Fibroblast of skin of right quadriceps (primary cell): ENCODE data around the gene DUS2.
"Not testable (repeated sequence)": the region's sequence is repeated elsewhere in the genome, so short reads cannot be mapped to it uniquely, and the experiment has no call there.

Experiments
- DNase-seq: peaks from one replicate; pipeline ENCODE4 v3.0.0-alpha.2; 2013

The DUS2 gene

GRCh38 chr16:67998779-67999688 is 24.1 kb upstream of the DUS2 start, which contains the start of gene DPEP2:
TSS of gene DPEP2 (minus strand) at chr16:67999484. CDS start at chr16:67993212, 6,272 bp downstream.
- not testable (repeated sequence) for DNase-seq

DNA sequence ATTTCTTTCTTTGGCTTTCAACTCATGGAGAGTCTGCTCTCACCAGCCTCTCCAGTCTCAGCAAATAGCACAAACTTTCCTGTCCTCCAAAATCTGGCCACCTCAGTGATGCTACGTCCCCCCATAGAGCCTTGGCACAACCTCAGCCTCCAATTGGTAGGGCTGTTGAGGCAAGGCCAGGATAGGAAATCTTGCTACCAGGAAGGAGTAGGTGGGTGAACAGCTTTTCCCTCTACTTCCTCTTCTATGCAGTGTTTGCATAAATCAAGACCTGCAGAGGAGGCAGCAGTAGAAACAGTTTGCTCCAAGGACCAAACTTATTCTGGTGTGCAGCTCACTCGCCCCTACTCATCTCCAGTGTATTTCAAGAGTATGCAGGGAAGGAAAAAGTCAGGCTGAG is 23.1 kb upstream of the DUS2 start:
- DNase-seq = no peak

- DNase-seq = no peak
Observed at GRCh38 chr16:68000450-68000849, 22.6 kb upstream of the DUS2 start.

GRCh38 chr16:68003031-68003430 is 20.1 kb upstream of the DUS2 start:
- DNase-seq = peak; percentile 38

GRCh38 chr16:68005211-68005610 is 17.9 kb upstream of the DUS2 start:
- no peak for DNase-seq

- no peak for DNase-seq
Observed at GRCh38 chr16:68005786-68006286, 17.2 kb upstream of the DUS2 start.

GRCh38 chr16:68009157-68009735 is 13.8 kb upstream of the DUS2 start:
- no peak for DNase-seq

GRCh38 chr16:68009872-68010271 is 13.2 kb upstream of the DUS2 start:
- DNase-seq = not testable (repeated sequence)

- no peak for DNase-seq
Observed at GRCh38 chr16:68013440-68013839, 9.6 kb upstream of the DUS2 start.

DNA sequence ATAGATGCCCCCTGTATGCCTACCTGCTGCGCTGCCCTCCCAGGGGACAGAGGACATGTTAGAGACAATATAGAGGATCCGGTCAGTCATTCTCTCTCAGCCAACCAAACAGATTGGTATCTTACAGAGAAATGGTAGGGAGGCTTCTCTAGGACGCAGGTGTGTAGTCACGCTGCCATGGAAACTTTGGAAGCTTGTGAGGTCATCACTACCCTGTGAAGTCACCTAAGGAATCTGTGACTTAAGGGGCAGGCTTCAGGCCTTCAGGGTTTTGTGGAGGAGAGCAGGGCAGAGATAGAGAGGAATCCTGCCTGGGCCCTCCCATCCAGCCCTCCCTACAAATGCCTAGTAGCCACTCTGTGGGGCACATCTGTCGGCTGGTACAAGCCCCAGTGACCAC is 7.4 kb upstream of the DUS2 start, which contains the start of gene DPEP2NB:
Gene DPEP2NB, minus strand, starts transcription at position 231 of the 400 bp plus-strand sequence. Its CDS starts 141 bp downstream, at position 90.
- no peak for DNase-seq

- DNase-seq = no peak
Observed at GRCh38 chr16:68019167-68019680, 3.9 kb upstream of the DUS2 start.

GRCh38 chr16:68021490-68021889 is 1.6 kb upstream of the DUS2 start:
- DNase-seq = no peak

DNA sequence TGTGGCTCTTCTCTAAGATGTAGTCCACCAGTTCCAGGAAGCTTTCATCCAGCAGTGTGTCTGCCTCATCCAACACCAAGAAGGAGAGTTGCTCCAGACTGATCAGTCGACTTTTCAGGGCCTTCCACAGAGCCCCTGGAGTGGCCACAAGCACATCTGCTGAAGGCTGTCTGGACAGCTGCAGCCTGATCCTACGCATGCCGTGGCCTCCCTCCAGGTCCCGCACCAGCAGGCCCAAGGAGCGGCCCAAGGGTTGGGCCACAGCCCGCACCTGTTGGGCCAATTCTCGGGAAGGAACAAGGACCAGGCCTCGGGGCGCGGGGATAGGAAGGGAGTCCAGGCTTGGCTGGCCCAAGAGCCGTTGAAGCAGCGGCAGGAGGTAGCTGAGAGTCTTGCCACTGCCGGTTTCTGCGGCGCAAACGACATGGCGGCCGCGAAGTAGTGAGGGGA is 781 bp upstream of the DUS2 start:
- DNase-seq = no peak

DNA sequence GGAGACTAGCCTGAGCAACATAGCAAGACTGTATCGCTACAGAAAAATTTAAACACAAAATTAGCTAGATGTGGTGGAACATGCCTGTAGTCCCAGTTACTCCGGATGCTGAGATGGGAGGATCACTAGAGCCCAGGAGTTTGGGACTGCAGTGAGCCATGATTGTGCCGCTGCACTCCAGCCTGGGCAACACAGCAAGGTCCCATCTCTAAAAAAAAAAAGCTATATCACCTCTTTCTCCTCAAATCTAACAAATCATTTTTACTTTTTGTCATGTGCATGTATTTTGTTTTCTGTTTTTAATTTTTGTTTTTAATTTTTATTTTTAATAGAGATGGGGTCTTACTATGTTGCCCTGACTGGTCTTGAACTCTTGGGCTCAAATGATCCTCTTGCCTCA is 5.9 kb downstream of the DUS2 start:
- no peak for DNase-seq

DNA sequence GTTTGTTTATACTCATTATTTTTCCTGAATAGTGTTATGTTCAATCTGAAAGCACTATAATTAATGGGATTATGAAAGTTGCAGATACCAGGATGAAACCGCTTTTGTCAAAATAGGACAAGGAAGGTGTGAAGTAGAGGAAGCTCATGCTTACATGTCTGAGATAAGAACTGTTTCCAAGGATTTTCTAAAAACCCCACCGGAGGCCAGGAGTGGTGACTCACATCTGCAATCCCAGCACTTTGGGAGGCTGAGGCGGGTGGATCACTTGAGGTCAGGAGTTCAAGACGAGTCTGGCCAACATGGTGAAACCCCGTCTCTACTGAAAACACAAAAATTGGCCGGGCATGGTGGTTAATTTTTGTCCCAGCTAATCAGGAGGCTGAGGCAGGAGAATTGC is 7.0 kb downstream of the DUS2 start:
- not testable (repeated sequence) for DNase-seq

DNA sequence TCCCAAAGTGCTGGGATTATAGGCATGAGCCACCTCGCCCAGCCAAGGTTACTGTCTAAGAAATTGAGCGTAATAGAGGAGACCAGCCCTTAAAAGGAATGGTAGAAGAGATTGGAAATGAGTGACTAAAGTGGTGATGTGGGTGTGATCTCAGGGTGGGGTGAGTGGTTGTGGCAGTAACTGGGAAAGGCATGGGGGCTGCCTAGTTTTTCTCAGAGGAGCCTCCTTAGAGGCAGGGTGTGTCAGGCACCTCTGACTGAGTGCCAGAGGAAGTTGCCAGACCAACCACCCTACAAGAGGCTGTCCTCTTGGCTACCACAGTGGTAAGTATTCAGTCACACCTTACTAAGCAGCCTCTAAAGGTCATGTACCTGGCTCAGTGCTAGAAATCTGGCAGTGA is 8.9 kb downstream of the DUS2 start:
- no peak for DNase-seq

DNA sequence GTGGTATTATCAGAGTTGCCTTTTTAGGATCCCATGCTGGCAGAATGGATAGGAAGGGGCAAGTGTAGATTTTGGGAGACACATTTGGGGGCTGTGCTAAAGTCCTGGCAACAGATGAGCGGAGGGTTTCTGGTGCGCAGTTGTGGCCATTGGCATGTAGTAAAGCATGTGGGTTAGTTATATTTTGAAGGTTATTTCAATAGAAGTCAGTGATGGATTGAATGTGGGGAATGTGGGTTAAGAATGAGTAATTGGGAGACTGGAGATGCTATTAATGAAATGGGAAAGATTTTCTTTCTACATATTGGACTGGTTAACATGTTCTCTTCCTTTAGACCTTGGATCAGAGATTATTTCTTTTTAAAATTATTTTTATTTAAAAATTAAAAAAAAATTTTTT is 10.0 kb downstream of the DUS2 start:
- DNase-seq = no peak

DNA sequence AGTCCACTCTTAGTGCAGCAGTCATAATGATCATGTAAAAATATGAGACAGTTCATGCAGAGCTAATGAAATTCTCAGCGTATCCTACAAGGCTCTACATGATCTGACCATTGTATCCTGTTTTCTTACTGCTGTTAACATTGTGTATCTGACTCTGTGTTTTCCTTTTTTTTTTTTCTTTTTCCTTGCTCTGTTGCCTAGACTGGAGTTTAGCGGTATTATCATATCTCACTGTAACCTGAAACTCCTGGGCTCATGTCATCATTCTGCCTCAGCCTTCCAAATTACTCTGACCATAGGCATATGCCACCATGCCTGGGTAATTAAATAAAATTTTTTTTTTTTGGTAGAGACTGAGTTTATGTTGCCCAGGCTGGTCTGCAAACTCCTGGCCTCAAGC is 12.1 kb downstream of the DUS2 start:
- no peak for DNase-seq

DNA sequence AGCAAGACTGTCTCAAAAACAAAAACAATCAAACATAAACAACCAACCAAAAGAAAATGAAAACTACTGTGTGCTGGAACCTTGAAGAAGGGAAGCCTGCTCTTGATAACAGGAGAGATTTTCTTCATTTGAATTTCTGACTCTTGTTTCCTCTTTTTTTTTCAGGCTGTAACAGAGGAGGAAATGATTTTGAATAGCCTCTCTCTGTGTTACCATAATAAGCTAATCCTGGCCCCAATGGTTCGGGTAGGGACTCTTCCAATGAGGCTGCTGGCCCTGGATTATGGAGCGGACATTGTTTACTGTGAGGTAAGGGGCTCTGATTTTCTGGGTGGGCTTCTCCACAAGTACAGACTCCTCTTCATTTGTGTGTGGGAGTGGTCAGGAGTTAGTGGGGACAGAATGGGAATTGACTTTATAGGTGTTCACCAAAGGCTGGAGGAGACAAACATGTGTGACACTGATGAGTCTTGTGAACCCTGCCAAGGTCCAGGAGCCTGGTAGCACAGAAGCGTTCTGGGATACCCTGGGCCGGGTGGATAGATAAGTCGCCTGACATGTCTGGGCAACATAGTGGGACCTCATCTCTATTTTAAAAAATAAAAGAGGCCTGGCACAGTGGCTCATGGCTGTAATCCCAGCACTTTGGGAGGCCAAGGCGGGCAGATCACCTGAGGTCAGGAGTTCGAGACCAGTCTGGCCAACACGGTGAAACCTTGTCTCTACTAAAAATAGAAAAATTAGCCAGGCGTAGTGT is 14.9 kb downstream of the DUS2 start:
- DNase-seq = no peak

DNA sequence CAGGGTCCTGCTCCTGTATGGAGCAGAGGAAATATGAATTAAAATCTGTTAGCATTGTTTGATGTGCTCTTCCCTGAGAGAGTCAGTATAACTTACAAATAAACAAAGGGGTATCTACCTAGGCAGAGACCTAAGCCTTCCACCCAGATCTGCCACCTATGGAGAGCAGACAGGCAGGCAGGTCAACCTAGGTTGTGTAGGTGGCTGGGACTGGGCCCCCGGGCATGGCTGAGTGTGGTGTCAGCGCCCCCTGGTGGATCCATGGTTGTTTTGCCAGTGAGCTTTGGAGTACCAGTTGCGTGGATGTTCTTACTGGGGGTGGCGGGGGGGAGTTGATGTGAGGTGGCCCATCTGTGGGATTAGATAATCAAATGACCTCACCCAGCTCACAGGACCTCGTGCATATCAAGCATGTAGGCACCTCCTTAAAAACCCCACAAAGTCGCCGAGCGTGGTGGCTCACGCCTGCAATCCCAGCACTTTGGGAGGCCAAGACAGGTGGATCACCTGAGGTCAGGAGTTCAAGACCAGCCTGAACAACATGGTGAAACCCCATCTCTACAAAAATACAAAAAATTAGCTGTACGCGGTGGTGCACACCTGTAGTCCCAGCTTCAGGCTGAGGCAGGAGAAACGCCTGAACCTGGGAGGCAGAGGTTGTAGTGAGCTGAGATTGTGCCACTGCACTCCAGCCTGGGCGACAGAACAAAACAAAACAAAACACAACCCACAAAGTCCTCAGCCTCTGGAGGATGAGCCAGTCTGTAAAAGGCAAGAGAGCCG is 17.6 kb downstream of the DUS2 start:
- DNase-seq = peak; percentile 42

DNA sequence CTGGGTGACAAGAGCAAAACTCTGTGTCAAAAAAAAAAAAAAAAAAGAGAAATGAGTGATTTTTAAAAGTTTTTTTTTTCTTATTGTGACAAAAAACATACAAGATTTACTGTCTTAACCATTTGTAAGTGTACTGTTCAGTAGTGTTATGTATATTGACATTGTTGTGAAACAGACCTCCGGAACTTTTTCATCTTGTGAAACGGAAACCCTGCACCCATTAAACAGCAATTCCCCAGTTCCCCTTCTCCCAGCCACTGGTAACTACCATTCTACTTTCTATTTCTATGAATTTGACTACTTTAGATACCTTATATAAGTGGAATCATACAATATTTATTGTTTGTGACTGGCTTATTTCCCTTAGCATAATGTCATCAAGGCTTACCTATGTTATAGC is 18.7 kb downstream of the DUS2 start:
- DNase-seq = no peak

- no peak for DNase-seq
Observed at GRCh38 chr16:68046106-68046505, 23.0 kb downstream of the DUS2 start.
